ENCODE results near the gene TMEM131L.

TMEM131L gene

DNA sequence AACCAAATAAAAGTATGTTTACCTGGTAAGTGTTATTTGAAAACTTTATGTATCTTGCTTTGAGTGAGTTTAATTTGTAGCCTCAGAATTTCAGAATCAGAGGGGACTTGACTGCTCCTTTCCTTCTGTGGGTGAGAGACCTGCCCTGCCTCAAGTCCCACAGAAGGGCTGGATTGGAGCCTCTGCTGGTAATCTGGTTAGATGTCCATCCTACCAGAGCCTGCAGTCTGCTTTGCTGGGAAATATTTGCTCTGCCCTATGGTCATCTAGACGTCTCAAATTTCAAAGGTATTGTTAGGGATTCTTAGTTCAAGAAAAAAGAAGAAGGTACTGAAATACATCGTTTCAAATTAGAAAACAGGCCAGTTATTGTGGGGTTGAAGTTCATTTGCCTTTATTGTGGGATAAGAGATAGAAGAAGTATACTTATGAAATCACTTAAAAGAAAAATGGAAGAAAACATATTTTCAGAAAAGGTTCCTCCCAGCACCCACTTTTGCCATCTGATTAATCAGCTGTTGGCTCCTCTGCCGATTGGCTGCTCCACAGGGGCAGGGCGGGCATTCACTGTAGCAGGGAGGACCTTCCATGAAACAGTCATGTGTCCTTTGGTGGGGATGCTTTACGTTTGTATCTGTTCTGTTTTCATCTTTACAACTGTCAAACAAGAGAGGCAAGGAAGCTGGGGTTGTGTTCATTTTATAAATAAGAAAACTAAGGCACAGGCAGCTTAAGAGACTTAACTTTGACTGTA lies 144.6 kb downstream of the TMEM131L start:
- Mint-ChIP-seq H3K4me1 (ENCODE audit: low read depth) (peaks cover 12% of the 10 kb centered on the region), H3K36me3 (ENCODE audit: low read depth) (peaks cover 59% of the 10 kb centered on the region), H3K9me3 (no peaks in the 10 kb centered on the region), H3K27ac (no peak overlapping the region), H3K4me3 (no peak overlapping the region), H3K27me3 (ENCODE audit: low read depth) (no peaks in the 10 kb centered on the region)
- no peak for DNase-seq (ENCODE audit: low spot score)

DNA sequence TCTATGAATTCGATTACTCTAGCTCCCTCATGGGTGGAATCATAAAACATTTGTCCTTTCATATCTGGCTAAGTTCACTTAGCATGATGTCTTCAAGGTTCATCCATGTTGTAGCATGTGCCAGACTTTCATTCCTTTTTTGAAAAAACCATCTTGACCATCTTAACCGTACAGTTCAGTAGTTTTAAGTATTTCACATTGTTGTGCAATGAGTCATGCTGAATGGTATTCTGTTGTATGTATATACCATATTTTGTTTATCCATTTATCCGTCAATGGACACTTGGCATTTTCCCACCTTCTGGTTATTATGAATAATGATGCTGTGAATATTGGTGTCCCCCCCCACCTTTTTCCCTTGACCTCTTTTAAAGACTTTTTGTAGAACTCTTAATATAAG lies 145.5 kb downstream of the TMEM131L start:
- Mint-ChIP-seq H3K27me3 (ENCODE audit: low read depth) (no peaks in the 10 kb centered on the region), H3K4me1 (ENCODE audit: low read depth) (peaks cover 18% of the 10 kb centered on the region), H3K4me3 (no peak overlapping the region), H3K9me3 (no peaks in the 10 kb centered on the region), H3K36me3 (ENCODE audit: low read depth) (peaks cover 58% of the 10 kb centered on the region), H3K27ac (no peak overlapping the region)
- no peak for DNase-seq (ENCODE audit: low spot score)

DNA sequence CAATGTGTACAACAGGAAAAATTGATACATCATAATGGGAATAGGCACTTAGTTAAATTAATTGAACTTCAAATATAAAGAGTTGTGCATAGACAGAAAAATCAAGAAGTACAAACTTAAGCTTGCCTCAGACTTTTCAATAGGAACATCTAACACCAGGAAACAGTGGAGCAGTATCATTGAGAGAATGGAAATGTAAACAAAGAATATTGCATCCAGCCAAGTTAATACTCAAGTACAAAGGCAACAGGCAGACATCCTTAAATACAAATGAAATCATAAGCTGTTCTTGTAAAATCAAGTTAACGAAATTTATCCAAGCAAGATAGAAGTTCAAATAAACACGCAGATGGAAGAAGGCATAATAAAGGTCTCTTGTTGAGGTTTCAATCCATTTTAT lies 146.7 kb downstream of the TMEM131L start:
- Mint-ChIP-seq H3K4me1 (ENCODE audit: low read depth) (peaks cover 18% of the 10 kb centered on the region), H3K27me3 (ENCODE audit: low read depth) (no peaks in the 10 kb centered on the region), H3K36me3 (ENCODE audit: low read depth) (peaks cover 69% of the 10 kb centered on the region), H3K4me3 (no peak overlapping the region), H3K27ac (no peak overlapping the region), H3K9me3 (no peaks in the 10 kb centered on the region)
- DNase-seq (ENCODE audit: low spot score), result no peak

GRCh38 chr4:153616006-153616555 lies 149.9 kb downstream of the TMEM131L start:
- no peaks in the 10 kb centered on the region for H3K9me3 Mint-ChIP-seq
- H3K36me3 Mint-ChIP-seq (ENCODE audit: low read depth), result peaks cover 72% of the 10 kb centered on the region
- peaks cover 18% of the 10 kb centered on the region for H3K4me1 Mint-ChIP-seq (ENCODE audit: low read depth)
- peak; percentile 59 for DNase-seq (ENCODE audit: low spot score)
- H3K27me3 Mint-ChIP-seq (ENCODE audit: low read depth), result no peaks in the 10 kb centered on the region
- no peak overlapping the region for H3K27ac Mint-ChIP-seq
- no peak overlapping the region for H3K4me3 Mint-ChIP-seq

DNA sequence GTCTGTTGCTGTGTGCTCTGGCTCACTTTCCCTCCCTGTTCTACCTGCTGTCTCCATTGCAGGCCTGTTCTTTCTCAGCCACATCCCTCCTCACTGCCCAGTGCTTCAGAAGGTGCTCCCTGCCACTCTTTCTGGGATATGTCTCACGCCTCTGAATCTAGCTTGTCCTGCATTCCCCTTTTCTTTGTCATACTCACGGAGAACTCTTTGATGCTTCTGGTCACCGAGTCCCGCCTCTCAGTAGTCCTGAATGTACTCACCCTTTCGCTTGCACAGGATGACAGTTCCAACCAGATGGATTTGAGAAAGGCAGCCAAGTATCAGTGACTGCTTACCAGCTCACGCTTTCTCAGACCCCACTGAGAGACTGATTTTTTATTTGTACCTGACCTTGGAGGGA lies 152.7 kb downstream of the TMEM131L start:
- H3K9me3 Mint-ChIP-seq, result no peaks in the 10 kb centered on the region
- DNase-seq (ENCODE audit: low spot score), result no peak
- H3K4me1 Mint-ChIP-seq (ENCODE audit: low read depth), result peaks cover 33% of the 10 kb centered on the region
- no peaks in the 10 kb centered on the region for H3K27me3 Mint-ChIP-seq (ENCODE audit: low read depth)
- H3K27ac Mint-ChIP-seq, result no peak overlapping the region
- H3K36me3 Mint-ChIP-seq (ENCODE audit: low read depth), result peaks cover 68% of the 10 kb centered on the region
- no peak overlapping the region for H3K4me3 Mint-ChIP-seq

DNA sequence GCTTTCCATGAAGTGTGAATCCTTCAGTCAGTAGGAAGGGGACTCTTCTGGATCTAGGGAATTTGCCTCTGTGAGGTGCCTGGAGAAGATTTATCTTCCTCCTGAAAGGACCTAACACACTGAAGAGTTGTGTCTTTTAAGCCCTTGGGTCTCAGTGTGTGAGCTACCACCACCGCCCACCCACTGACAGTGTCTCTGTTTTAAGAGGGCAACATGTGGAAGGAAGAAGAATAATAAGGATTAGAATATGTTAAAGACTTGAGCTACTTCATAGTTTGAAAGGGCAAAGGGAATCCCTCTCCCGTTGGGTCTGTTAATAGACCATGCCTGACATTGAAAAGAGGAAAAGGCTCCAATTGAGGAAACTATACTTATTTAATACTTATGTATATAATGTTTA lies 153.7 kb downstream of the TMEM131L start:
- Mint-ChIP-seq H3K9me3 (no peaks in the 10 kb centered on the region), H3K27me3 (ENCODE audit: low read depth) (no peaks in the 10 kb centered on the region), H3K27ac (no peak overlapping the region), H3K4me3 (no peak overlapping the region), H3K4me1 (ENCODE audit: low read depth) (peaks cover 30% of the 10 kb centered on the region), H3K36me3 (ENCODE audit: low read depth) (peaks cover 64% of the 10 kb centered on the region)
- no peak for DNase-seq (ENCODE audit: low spot score)

GRCh38 chr4:153620352-153620751 lies 154.2 kb downstream of the TMEM131L start:
- no peaks in the 10 kb centered on the region for H3K9me3 Mint-ChIP-seq
- peaks cover 26% of the 10 kb centered on the region for H3K4me1 Mint-ChIP-seq (ENCODE audit: low read depth)

GRCh38 chr4:153622093-153622492 lies 155.9 kb downstream of the TMEM131L start:
- H3K36me3 Mint-ChIP-seq (ENCODE audit: low read depth), result peaks cover 64% of the 10 kb centered on the region

More at GRCh38 chr4:153620352-153620751, 154.2 kb downstream of the TMEM131L start:
- Mint-ChIP-seq H3K4me3 (no peak overlapping the region), H3K36me3 (ENCODE audit: low read depth) (peaks cover 64% of the 10 kb centered on the region), H3K27ac (no peak overlapping the region), H3K27me3 (ENCODE audit: low read depth) (no peaks in the 10 kb centered on the region)
- no peak for DNase-seq (ENCODE audit: low spot score)

GRCh38 chr4:153622778-153623240 lies 156.6 kb downstream of the TMEM131L start:
- H3K9me3 Mint-ChIP-seq, result no peaks in the 10 kb centered on the region
- no peak for DNase-seq (ENCODE audit: low spot score)
- peak overlapping the region; percentile 33 for H3K27ac Mint-ChIP-seq
- no peaks in the 10 kb centered on the region for H3K27me3 Mint-ChIP-seq (ENCODE audit: low read depth)
- peaks cover 15% of the 10 kb centered on the region for H3K4me1 Mint-ChIP-seq (ENCODE audit: low read depth)
- H3K36me3 Mint-ChIP-seq (ENCODE audit: low read depth), result peaks cover 63% of the 10 kb centered on the region
- no peak overlapping the region for H3K4me3 Mint-ChIP-seq

More at GRCh38 chr4:153622093-153622492, 155.9 kb downstream of the TMEM131L start:
- Mint-ChIP-seq H3K4me1 (ENCODE audit: low read depth) (peaks cover 15% of the 10 kb centered on the region), H3K27ac (no peak overlapping the region), H3K9me3 (no peaks in the 10 kb centered on the region), H3K27me3 (ENCODE audit: low read depth) (no peaks in the 10 kb centered on the region), H3K4me3 (no peak overlapping the region)
- DNase-seq (ENCODE audit: low spot score), result no peak

DNA sequence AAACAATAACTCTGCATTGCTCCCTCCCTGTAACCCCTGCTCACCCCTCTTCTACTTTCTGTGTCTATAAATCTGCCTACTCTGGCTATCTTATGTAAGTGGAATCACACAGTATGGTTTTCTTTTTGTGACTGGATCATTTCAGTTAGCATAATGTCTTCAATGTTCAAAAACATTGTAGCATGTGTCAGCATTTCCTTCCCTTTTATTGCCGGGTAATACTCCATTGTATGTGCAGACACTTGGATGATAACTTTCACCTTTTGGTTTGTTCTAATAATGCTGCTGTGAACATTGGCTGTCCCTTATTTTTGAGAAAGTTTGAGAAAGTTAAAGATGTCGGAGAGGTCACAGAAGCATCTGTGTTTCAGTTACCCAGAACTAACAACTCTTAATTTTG lies 157.3 kb downstream of the TMEM131L start:
- Mint-ChIP-seq H3K36me3 (ENCODE audit: low read depth) (peaks cover 64% of the 10 kb centered on the region), H3K9me3 (no peaks in the 10 kb centered on the region), H3K27me3 (ENCODE audit: low read depth) (no peaks in the 10 kb centered on the region), H3K4me3 (no peak overlapping the region), H3K4me1 (ENCODE audit: low read depth) (peaks cover 15% of the 10 kb centered on the region), H3K27ac (peak overlapping the region; percentile 33)
- DNase-seq (ENCODE audit: low spot score), result no peak

- H3K36me3 Mint-ChIP-seq (ENCODE audit: low read depth), result peaks cover 68% of the 10 kb centered on the region
- no peak overlapping the region for H3K4me3 Mint-ChIP-seq
- no peak overlapping the region for H3K27ac Mint-ChIP-seq
- H3K27me3 Mint-ChIP-seq (ENCODE audit: low read depth), result no peaks in the 10 kb centered on the region
- H3K4me1 Mint-ChIP-seq (ENCODE audit: low read depth), result no peaks in the 10 kb centered on the region
- no peaks in the 10 kb centered on the region for H3K9me3 Mint-ChIP-seq
- no peak for DNase-seq (ENCODE audit: low spot score)
Measured at GRCh38 chr4:153628796-153629315, 162.7 kb downstream of the TMEM131L start.

GRCh38 chr4:153629776-153630175 lies 163.6 kb downstream of the TMEM131L start:
- no peak overlapping the region for H3K4me3 Mint-ChIP-seq
- H3K27ac Mint-ChIP-seq, result no peak overlapping the region
- H3K27me3 Mint-ChIP-seq (ENCODE audit: low read depth), result no peaks in the 10 kb centered on the region
- DNase-seq (ENCODE audit: low spot score), result no peak
- H3K9me3 Mint-ChIP-seq, result no peaks in the 10 kb centered on the region
- no peaks in the 10 kb centered on the region for H3K4me1 Mint-ChIP-seq (ENCODE audit: low read depth)
- H3K36me3 Mint-ChIP-seq (ENCODE audit: low read depth), result peaks cover 70% of the 10 kb centered on the region

GRCh38 chr4:153634738-153635353 lies 168.7 kb downstream of the TMEM131L start:
- H3K4me3 Mint-ChIP-seq, result no peak overlapping the region
- no peaks in the 10 kb centered on the region for H3K9me3 Mint-ChIP-seq
- no peak overlapping the region for H3K27ac Mint-ChIP-seq
- H3K36me3 Mint-ChIP-seq (ENCODE audit: low read depth), result peaks cover 43% of the 10 kb centered on the region
- DNase-seq (ENCODE audit: low spot score), result no peak
- H3K4me1 Mint-ChIP-seq (ENCODE audit: low read depth), result no peaks in the 10 kb centered on the region
- H3K27me3 Mint-ChIP-seq (ENCODE audit: low read depth), result no peaks in the 10 kb centered on the region

- H3K4me3 Mint-ChIP-seq, result no peak overlapping the region
- H3K9me3 Mint-ChIP-seq, result no peaks in the 10 kb centered on the region
- peaks cover 33% of the 10 kb centered on the region for H3K36me3 Mint-ChIP-seq (ENCODE audit: low read depth)
- no peak overlapping the region for H3K27ac Mint-ChIP-seq
- no peaks in the 10 kb centered on the region for H3K27me3 Mint-ChIP-seq (ENCODE audit: low read depth)
- no peaks in the 10 kb centered on the region for H3K4me1 Mint-ChIP-seq (ENCODE audit: low read depth)
- DNase-seq (ENCODE audit: low spot score), result no peak
Measured at GRCh38 chr4:153635846-153636245, 169.7 kb downstream of the TMEM131L start.

All from T-helper 2 cell treated with Interferon-gamma antibody and Interleukin-4, amounts not matched to agents 5 μg/mL and 100 μg/mL, for 36 hours (primary cell).